Right kidney (tissue), 1 donor: ENCODE results near the gene MORC1.

Source experiments
- DNase-seq: peaks from one replicate; pipeline ENCODE4 v3.0.0-alpha.2; 2016

Gene MORC1

GRCh38 chr3:109025896-109026295 lies 92.0 kb downstream of the MORC1 start:
- DNase-seq, result no peak

- peak; percentile 26 for DNase-seq
Measured at GRCh38 chr3:109023656-109024254, 94.2 kb downstream of the MORC1 start.

- no peak for DNase-seq
Measured at GRCh38 chr3:109023167-109023566, 94.8 kb downstream of the MORC1 start.

GRCh38 chr3:109021556-109021955 lies 96.4 kb downstream of the MORC1 start:
- no peak for DNase-seq

GRCh38 chr3:109018828-109019227 lies 99.1 kb downstream of the MORC1 start:
- no peak for DNase-seq

GRCh38 chr3:109005443-109005842 lies 112.5 kb downstream of the MORC1 start:
- no peak for DNase-seq

- DNase-seq, result no peak
Measured at GRCh38 chr3:108998436-108998835, 119.5 kb downstream of the MORC1 start.

- no peak for DNase-seq
Measured at GRCh38 chr3:108985844-108986243, 132.1 kb downstream of the MORC1 start.

- DNase-seq, result no peak
Measured at GRCh38 chr3:108983051-108983450, 134.9 kb downstream of the MORC1 start.

- DNase-seq, result no peak
Measured at GRCh38 chr3:108976058-108976457, 141.9 kb downstream of the MORC1 start.

GRCh38 chr3:108973019-108973418 lies 144.9 kb downstream of the MORC1 start:
- no peak for DNase-seq

GRCh38 chr3:108972482-108972881 lies 145.5 kb downstream of the MORC1 start:
- no peak for DNase-seq

- DNase-seq, result no peak
Measured at GRCh38 chr3:108970561-108970960, 147.4 kb downstream of the MORC1 start.

- DNase-seq, result no peak
Measured at GRCh38 chr3:108966773-108967172, 151.2 kb downstream of the MORC1 start.

GRCh38 chr3:108959017-108959416 lies 158.9 kb downstream of the MORC1 start:
- no peak for DNase-seq

GRCh38 chr3:108953700-108954099 lies 164.2 kb downstream of the MORC1 start, which contains the start of gene GUCA1C:
GUCA1C (minus strand) TSS chr3:108953879; CDS start chr3:108953762, 117 bp downstream.
- no peak for DNase-seq

- no peak for DNase-seq
Measured at GRCh38 chr3:108953210-108953609, 164.7 kb downstream of the MORC1 start.

- DNase-seq, result no peak
Measured at GRCh38 chr3:108951820-108952501, 166.0 kb downstream of the MORC1 start.

- DNase-seq, result no peak
Measured at GRCh38 chr3:108947855-108948254, 170.1 kb downstream of the MORC1 start.

GRCh38 chr3:108946292-108947285 lies 171.3 kb downstream of the MORC1 start:
- no peak for DNase-seq

- no peak for DNase-seq
Measured at GRCh38 chr3:108940568-108941263, 177.2 kb downstream of the MORC1 start.

- no peak for DNase-seq
Measured at GRCh38 chr3:108940166-108940565, 177.8 kb downstream of the MORC1 start.
